IPS DF 19.7 (cell line): ENCODE data around the gene RNF19B.
"Not testable (repeated sequence)": the region's sequence is repeated elsewhere in the genome, so short reads cannot be mapped to it uniquely, and the experiment has no call there.

ENCODE experiments used
- DNase-seq: peaks from one replicate; pipeline ENCODE4 v3.0.0-alpha.2; 2013; ENCODE audit warnings: low read depth, low spot score

RNF19B gene, protein sequence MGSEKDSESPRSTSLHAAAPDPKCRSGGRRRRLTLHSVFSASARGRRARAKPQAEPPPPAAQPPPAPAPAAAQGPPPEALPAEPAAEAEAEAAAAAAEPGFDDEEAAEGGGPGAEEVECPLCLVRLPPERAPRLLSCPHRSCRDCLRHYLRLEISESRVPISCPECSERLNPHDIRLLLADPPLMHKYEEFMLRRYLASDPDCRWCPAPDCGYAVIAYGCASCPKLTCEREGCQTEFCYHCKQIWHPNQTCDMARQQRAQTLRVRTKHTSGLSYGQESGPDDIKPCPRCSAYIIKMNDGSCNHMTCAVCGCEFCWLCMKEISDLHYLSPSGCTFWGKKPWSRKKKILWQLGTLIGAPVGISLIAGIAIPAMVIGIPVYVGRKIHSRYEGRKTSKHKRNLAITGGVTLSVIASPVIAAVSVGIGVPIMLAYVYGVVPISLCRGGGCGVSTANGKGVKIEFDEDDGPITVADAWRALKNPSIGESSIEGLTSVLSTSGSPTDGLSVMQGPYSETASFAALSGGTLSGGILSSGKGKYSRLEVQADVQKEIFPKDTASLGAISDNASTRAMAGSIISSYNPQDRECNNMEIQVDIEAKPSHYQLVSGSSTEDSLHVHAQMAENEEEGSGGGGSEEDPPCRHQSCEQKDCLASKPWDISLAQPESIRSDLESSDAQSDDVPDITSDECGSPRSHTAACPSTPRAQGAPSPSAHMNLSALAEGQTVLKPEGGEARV

DNA sequence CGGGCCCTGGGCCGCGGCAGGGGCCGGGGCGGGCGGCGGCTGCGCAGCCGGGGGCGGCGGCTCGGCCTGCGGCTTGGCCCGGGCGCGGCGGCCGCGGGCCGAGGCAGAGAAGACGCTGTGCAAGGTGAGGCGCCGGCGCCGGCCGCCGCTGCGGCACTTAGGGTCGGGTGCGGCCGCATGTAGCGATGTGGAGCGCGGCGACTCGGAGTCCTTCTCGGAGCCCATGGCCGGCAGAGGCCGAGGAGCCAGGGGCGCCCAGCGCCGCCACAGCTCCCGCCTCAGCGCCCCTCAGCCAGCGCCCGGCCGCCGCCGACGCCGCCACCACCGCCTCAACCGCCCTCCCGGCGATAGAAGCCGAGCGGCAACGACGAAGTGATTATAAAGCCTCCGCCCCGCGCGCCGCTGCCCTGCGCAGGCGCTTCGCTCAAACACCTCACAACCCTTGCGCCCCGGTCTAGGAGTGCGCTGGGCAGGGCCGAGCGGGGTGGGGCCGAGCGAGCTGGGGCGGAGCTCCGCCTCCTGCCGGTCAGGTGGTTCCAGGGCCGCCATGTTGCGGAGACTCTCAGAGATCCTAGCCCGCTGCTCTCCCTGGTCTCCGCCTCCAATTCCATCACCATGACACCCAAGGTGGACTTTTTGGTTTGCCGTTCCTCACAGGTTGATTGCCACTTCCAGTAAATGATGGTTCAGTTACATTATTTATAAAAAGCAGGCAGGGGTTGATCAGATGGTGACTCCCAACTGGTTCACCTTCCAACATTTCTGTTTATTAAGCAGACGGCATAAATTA, at the start of gene RNF19B:
Gene RNF19B (minus strand): TSS at position 349 of the 790 bp plus-strand sequence. CDS start 124 bp downstream, at position 225.
- DNase-seq: peak; percentile 67

GRCh38 chr1:33013791-33014190, 49.2 kb upstream of the RNF19B start:
- no peak for DNase-seq

DNA sequence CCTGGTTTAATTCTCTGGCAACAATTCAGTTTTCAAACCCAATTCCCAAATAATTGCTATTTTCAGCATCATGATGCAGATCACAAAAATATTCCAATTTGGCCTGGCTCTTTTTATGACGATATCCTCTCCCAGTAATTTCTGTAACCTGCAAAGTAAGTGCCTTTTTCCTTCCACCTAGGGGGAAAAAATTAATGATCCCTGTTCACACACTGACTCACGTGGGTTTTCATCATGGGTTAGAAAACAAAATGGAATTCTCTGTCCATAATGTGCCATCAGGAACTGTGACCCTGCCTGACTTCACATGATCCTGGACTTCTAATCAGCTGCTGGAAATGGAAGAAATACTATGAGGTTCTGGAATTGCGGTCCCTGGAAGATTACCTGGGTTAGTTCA, 47.6 kb upstream of the RNF19B start:
- DNase-seq: no peak

GRCh38 chr1:33010932-33011731, 46.5 kb upstream of the RNF19B start:
- DNase-seq: no peak

DNA sequence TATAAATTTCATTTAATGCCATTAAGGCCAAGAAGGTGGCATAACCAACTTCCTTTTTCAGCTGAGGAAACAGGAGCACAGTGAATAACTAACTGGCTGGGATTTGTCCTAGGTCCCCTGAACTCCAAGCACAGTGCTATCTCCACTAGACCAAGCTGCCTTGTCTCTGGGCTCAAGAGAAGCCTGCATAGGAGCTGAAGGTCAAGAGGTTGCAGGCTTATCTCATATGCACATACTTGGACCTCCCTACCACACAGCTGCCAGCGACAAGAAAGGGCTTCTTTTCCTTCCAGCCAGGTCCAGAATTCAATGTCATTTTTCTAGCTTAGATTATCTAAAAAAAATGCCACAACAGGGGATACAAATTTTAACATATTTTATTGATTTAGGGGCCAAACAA, 45.0 kb upstream of the RNF19B start:
- no peak for DNase-seq

DNA sequence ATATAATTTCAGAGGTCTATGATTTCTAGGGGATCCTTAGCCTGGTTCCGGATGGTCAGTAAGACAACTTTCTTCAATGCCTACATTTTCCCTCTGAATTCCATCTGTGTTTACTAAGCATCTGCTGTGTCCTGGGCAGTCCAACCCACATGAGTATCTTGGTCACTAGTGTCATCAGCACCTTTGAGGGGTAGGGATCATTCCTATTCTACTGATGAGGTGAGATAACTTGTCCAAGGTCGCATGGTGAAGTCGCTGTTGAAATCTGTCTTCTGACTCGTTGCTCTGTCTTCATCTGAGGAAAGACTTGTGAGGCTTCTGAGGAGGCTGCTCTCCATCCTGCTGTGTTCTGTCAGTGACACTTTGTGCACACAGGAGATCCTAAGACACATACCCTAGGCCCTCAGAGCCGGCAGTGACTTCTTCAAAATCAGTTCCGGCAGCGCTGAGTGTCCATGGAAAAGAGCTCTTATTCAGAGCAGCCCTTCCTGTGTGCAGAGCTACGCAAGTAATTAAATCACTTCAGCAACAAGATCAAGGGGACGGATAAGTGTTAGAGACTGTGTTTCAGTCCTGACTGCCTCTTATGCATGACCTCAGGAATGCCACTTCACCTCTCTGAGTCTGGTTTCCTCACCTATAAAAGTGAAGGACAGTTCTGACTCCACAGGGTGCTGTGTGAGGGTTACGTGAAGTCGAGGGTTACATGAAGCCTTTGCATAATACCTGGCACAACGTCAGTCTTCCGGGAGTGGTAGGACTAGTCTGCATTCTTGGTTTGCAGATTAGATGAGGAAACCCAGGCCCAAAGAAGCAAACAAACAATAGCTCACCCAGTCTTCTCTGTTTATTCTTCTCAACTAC, 43.7 kb upstream of the RNF19B start:
- DNase-seq: no peak

DNA sequence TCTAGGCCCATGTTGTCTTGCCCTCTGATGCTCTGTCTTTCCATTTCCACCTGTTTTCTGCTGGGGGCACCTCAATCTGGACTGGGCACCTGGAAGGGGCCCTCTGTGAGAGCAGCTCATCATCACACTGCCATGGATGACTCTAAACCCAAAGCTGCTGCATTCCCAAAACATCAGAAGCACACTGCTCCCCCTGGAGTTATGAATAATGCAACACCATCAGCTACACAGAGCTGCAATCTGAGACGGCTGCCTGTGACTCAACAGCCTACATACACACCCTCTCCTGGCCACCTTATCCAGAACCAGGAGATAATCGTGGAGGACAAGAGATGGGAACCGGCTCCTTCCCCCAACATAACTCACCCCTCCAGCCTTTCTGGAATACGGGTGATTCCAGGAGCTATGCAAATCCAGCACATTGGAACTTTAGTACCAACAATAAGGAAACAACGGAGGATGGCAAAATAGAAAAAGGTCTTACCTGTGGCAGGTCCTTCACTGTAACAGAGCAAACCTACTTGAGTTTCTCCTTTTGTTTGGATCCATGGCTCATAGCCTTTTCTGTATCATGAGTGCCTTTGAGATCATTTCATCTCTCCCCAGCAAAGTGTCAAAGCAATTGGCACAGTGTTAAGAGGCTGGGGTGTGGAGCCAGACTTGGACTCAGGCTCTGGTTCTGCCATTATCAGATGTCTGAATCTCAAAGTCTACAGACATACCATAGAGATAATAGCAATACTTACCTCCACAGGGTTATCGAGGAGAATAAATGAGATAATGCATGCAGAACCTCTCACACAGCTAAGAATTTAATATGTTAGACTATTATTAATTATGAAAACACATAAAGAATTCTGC, 42.8 kb upstream of the RNF19B start:
- DNase-seq: no peak

DNA sequence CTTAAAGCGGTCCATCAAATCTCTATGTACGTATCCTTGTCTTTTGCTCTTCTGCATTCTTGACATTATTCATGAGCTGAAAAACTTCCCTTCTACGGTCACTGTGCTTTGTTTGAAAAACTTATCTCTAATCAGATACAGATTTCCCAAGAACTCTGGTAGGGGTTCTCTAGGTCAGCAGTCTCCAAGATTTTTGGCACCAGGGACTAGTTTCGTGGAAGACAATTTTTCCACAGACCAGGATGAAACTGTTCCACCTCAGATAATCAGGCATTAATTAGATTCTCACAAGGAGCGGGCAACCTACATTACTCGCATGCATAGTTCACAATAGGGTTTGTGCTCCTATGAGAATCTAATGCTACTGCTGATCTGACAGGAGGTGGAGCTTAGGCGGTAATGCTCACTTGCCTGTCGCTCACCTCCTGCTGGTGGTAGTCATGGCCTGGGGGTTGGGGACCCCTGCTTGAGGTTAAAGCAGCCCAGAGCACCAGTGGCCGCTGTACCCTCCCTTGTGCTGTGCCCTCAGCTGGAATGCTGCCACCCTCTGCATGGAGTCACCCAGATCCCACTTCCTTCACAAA, 41.3 kb upstream of the RNF19B start:
- no peak for DNase-seq

DNA sequence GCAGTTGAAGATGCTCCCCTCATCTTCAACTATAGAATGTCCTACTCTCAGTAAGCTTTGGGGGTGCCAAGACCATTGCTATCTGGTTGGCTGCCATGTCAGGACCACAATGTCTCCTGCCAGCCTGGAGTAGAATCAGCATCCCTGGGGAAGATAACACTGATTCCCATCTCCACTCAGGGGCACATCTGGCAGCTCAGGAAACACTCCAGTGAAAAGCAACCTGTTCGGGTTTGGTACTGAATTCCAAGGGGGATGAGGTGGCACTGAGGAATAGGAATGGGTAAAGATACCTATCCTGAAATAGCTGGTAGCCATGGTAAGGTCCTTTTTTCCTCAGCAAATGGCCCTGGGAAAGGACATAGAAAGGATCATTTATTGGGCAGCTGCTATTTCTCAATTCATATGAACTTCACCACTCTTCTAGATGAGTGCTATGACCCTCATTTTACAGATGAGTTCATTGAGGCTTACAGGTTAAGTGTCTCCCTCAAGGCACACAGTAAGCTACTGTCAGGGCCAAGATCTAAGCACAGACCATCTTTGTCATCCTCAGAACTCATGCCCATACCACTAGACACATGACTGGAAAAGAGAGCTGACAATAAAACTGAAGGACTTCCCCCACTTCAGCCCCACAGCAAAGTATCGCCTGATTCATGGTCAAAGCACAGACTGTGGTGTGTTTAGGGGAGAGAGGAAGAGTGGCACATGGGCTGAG, 40.7 kb upstream of the RNF19B start:
- no peak for DNase-seq

GRCh38 chr1:33004613-33005012, 40.0 kb upstream of the RNF19B start:
- DNase-seq: no peak

GRCh38 chr1:33003657-33004056, 39.0 kb upstream of the RNF19B start:
- no peak for DNase-seq

DNA sequence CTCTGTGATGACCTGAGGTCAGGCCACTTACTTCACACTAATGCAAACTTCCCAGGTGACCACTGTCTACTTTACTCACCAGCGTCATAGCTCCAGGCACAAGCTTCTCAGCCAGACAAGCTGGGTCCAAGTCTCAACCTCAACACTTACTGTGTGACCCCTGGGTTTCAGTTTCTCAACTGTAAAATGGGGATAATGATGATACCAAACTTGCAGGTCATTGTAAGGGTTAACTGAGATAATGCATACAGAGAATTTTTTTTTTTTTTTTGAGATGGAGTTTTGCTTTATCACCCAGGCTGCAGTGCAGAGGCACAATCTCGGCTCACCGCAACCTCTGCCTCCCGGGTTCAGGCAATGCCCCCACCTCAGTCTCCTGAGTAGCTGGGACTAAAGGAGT, 37.4 kb upstream of the RNF19B start:
- no peak for DNase-seq

DNA sequence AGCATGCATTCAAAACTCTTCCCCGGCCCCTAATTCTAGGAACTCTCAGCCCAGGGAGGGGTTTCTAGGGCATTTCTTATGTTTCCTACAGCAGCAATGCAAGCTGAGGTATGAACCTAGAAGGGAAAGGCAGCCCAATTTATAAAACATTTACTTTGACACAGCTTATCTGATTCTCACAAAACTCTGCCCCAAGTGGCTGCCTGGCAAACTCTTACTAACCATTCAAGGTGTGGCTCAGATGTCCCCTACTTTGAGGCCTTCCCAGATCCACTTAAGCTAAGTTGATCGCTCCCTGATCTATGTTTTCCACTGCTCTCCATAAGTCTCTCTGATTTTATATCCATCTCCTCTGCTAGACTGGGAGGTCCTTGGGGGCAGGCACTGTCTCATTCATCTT, 36.7 kb upstream of the RNF19B start:
- DNase-seq: no peak

DNA sequence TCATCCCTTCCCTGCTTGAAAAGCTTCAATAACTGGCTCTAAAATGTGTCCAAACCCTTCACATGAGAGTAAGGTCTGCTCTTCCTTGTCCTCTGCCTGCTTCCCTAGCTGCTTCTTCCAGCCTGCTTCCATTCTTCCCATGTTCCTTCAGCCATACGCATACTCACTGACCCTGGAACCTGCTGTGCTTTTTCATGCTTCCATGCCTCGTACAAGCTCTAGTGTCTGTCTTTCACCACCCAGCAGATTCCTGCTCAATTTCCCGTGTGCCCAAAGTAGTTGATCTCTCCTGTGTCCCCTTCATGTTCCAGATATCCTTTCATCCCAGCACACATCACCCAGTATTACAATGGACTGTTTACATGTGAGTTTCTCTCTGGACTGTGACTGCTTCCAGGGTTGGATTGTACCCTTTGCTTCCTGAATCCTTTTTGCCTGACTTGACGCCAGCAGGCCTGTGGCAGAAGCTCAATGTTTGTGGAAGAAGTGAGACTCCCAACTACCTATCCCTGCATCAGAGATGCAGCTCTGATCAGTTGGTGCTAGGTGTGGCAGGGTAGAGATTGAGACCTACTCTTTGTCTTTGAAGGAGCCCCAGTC, 35.9 kb upstream of the RNF19B start:
- DNase-seq: no peak

DNA sequence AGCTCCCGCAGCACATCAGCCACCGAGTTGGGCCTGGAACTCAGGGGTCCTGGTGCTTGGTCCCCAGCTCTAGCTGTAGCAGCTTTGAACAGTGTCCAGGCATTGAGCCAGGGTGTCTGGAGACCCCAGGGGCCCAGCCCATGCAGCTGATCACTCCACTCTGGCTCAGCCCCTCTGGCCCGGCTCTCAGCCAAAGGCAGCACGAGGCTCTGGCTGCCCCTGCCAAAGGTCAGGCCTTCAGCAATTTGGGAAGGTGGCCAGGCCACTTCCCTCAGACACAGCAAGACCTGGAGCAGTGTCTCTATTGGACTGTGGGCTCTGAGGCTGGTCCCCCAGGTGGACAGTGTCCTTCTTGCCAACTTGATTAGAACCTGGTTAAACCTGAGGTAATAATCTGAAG, 34.4 kb upstream of the RNF19B start:
- no peak for DNase-seq

- no peak for DNase-seq
These were observed 33.5 kb upstream of the RNF19B start for GRCh38 chr1:32998064-32998463.

- no peak for DNase-seq
These were observed 32.8 kb upstream of the RNF19B start for GRCh38 chr1:32997381-32997891.

GRCh38 chr1:32993324-32993636, 28.7 kb upstream of the RNF19B start:
- not testable (repeated sequence) for DNase-seq
